NCI-H1436 treated with DMSO at 0.1 percent for 48 hours (cell line): ENCODE data around the gene SLC7A8.

Experiments used
- DNase-seq: peaks from one replicate; lab custom pipeline; 2025; lab: John Stamatoyannopoulos, UW

The SLC7A8 gene

GRCh38 chr14:23182372-23183157 is 895 bp downstream of the SLC7A8 start:
- DNase-seq = no peak

GRCh38 chr14:23181946-23182345 is 1.5 kb downstream of the SLC7A8 start:
- no peak for DNase-seq

GRCh38 chr14:23181453-23181852 is 2.0 kb downstream of the SLC7A8 start:
- DNase-seq = no peak

GRCh38 chr14:23177181-23177580 is 6.3 kb downstream of the SLC7A8 start:
- DNase-seq = no peak

GRCh38 chr14:23175823-23176222 is 7.6 kb downstream of the SLC7A8 start:
- DNase-seq = no peak

GRCh38 chr14:23174296-23175184 is 8.9 kb downstream of the SLC7A8 start:
- no peak for DNase-seq

GRCh38 chr14:23173796-23174195 is 9.7 kb downstream of the SLC7A8 start:
- DNase-seq = no peak

GRCh38 chr14:23173031-23173430 is 10.4 kb downstream of the SLC7A8 start:
- DNase-seq = no peak

- DNase-seq = no peak
Measured at GRCh38 chr14:23172574-23172973, 10.9 kb downstream of the SLC7A8 start.

GRCh38 chr14:23172096-23172495 is 11.4 kb downstream of the SLC7A8 start:
- no peak for DNase-seq

- no peak for DNase-seq
Measured at GRCh38 chr14:23171222-23171975, 12.1 kb downstream of the SLC7A8 start.

GRCh38 chr14:23169622-23170021 is 13.8 kb downstream of the SLC7A8 start:
- no peak for DNase-seq

GRCh38 chr14:23168246-23168645 is 15.2 kb downstream of the SLC7A8 start:
- DNase-seq = no peak

- DNase-seq = no peak
Measured at GRCh38 chr14:23167116-23167847, 16.2 kb downstream of the SLC7A8 start.

GRCh38 chr14:23164949-23165348 is 18.5 kb downstream of the SLC7A8 start:
- no peak for DNase-seq

GRCh38 chr14:23164250-23164649 is 19.2 kb downstream of the SLC7A8 start:
- no peak for DNase-seq

GRCh38 chr14:23163830-23164229 is 19.6 kb downstream of the SLC7A8 start:
- DNase-seq = no peak

GRCh38 chr14:23162800-23163199 is 20.7 kb downstream of the SLC7A8 start:
- no peak for DNase-seq

- DNase-seq = no peak
Measured at GRCh38 chr14:23162005-23162404, 21.5 kb downstream of the SLC7A8 start.

- no peak for DNase-seq
Measured at GRCh38 chr14:23160924-23161522, 22.4 kb downstream of the SLC7A8 start.

- no peak for DNase-seq
Measured at GRCh38 chr14:23159532-23159931, 23.9 kb downstream of the SLC7A8 start.
